NAMALWA (cell line): ENCODE measurements around the gene CTNS.

Experiments
- DNase-seq: peaks from one replicate; pipeline ENCODE4 v3.0.0-alpha.2; 2015; ENCODE audit warnings: low spot score

Gene CTNS

DNA sequence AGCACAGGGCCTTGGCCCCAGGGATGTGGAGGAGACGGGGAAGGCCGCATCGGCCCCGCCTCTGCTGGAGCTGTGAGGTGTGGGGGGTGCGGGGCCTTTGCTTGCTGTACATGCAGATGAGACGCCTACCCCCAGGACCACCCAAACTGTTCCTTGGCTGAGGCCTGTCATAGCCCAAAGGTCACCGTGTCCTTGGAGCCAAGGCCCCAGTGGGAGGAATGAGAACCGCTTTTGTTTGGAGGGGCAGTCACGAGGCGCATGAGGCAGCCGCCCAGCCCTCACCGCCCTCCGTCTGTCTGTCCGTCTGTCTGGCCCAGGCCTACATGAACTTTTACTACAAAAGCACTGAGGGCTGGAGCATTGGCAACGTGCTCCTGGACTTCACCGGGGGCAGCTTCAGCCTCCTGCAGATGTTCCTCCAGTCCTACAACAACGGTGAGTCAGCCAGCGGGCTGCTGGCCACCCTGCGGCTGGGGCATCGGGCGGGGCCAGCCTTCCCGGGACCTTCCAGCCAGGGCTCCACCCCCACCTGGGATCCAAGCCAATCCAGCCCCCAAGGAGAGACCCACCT, 23.1 kb downstream of the CTNS start:
- no peak for DNase-seq

DNA sequence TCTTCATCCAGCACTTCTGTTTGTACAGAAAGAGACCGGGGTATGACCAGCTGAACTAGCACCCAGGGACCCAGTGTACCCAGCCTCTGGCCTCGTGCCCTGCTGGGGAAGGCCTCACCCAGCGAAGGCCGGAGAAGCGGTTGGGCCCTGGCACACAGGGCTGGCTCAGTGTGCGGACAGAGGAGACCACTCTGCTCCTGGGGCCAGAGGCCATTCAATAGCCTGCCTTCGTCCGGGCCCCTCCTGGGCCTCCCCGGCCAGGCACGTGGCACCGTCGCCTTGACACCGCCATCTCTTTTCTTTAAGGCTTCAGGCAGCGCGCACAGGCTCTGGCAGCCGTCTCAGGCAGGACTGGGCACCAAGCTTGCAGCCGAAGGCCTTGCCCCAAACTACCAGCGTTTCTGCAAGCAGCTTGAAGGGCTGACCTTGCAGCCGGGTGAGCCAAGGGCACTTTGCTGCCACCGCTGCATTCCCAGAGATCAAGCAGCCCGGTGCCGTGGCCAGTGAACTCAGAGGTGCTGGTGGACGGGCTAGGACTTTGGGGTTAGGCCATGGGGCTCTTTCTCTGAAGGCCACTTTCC, 23.8 kb downstream of the CTNS start:
- no peak for DNase-seq

DNA sequence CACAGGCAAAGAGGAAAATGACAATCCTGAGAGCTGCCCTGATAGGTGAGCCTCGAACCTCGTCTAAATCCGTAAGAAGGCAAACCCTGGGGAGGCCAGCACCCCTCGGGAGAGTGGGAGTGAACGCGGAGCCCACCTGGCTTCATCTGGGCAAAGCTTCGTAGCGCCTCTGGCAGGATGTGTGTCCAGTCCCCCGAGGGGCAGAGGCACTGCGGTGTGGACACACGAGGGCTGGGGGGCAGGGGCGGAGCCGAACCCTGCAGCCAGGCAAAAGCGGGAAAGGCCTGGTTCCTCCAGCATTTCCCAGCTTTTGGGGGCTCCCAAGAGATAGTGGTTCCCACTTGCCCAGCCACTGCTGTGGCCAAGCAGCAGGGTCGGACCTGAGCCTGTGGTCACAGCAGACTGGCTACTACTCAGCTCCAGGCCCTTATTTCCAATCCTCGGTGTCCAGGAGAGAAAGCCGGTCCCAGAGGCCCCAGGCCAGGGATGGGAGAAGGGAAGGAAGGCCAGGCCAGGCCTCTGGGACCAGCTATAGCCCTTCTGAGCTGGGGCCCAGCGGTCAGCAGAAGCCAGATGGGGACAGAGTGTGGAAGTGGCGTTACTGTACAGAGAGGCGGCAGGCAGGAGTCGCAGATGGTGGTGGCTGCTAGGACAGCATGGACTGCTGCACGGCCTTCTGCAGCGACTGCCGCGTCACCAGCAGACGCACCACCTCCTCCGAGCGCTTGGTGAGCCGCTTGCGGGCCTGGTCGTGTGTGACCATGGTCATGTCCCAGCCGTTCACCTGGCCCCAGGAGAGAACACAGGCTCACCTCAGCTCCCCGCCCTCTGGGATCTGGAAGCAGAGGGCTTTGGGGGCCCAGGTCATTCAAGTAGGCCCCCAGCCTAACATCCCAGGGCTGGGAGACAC, 26.8 kb downstream of the CTNS start:
- no peak for DNase-seq

DNA sequence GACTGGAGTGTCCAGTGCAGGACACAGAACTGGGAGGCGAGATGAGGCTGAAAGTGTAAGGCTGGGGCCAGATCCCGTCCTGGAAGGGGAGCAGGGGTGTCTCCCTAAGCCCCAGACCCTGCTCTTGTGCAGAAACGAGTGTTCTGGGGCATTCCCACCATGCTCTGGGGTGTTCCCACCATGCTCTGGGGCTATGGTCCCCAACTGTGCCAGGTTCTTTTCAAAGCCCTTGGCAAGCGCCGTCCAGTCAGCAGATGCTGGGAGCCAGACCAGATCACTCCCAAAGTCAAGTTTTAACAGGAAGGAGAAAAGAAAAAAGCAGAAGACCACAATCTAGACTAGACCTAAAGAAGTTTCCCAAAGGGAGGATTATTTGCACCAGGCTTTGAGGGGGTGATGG, 29.3 kb downstream of the CTNS start:
- DNase-seq = no peak

DNA sequence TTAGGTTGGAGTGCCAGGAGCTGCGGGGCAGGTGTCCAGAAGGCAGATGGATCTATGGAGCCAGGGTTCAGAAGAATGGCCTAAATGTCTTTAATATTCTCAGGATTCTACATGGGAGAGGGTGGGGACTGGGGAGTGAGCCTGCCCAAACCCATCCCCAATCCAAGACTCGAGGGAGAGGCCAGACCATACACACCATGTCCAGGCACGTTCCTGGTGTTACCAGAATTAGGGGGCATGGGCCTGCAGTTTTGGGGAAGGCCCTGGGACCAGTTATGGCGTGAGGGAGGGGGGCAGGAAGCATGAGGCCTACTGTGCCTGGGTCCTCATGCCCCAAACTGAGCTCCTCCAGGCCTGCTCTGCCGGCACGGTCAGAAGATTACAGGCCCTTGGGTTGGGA, 30.0 kb downstream of the CTNS start:
- no peak for DNase-seq

DNA sequence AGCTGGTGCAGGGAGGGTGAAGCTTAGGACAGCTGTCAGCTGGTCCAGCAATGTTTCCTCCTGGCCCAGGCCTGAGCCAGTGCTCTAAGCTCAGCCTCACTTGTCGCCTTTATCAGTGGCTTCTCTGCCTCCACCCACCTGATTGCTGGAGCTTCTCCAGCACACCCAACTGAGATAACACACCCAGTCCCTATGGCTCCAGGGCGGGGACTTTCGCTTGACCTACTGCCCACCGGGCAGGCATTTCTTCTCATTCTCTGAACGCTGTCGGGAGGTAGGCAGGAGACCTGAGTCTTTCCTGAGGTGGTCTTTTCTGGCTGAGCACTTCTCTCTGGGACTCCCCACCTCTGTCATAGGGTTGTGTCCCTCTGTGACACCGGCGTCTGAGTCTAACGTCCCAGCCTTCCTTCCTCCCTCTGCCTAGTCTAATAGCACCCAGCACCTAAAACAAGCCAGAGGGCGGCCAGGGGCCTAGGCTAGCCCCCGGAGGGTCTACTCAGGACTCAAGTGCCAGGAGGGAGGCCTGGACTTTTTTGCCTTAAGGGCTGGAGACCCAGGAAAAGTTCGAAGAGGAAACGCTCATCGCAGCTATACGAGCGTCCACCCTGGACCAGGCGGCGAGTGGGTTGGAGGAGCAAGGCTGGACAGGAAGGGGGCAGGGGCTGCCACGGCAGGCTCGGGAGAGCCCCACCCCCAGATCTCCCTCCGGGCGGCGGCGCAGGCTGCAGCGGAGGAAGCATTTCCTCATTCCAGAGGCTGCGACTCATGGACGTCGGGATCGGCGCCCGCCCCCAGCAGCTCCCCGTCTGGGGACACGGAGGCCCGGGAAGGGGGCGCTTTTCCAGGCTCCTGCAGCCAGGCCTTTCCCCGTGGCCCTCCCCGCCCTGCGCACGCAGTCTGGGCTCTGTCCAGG, 31.1 kb downstream of the CTNS start:
- DNase-seq = no peak

DNA sequence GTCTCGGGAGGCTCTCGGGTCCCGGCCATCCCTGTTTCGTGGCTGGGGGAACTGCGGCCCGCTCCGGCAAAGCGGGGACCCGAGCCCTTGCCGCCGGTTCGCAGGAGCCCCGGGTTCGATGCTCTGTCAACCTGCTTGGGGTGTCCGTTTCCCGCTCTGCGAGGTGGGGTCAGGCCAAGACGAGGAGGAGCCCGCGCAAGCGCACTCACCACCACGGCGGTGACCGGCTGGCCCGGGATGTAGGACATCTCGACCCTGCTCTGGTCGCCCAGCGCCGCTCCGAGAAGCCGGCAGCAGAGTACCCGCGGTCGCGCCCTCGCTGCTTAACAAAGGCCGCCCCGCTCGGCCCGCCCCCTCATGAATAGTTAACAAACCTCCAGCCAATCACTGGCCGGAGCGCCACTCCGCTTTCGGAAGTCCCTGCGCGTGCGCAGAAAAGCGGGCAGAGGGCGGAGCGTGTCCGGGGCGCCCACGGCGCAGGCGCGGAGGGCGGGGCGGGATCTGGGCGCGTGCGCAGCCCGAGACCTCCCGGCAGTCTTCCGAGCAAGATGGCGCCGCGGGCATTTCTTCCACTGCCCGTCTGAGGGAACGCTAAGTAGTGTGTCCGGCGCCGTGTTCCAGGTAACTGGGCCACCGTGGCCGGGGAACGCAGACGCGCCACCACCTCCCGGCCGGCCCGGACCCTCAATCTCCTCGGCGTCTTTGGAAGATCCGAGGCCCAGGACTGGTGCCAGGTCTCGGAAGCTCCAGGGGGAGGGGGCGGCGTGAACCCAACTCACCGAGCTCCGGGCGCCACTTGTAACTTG, 31.9 kb downstream of the CTNS start, which contains the start of the genes EMC6 and TAX1BP3:
Gene EMC6 (plus strand): TSS at position 534 of the 806 bp plus-strand sequence. CDS start 335 bp downstream, outside the sequence.
Gene TAX1BP3 (minus strand): TSS at position 300 of the 806 bp plus-strand sequence. CDS start 52 bp downstream, at position 248.
- peak; percentile 93 for DNase-seq

DNA sequence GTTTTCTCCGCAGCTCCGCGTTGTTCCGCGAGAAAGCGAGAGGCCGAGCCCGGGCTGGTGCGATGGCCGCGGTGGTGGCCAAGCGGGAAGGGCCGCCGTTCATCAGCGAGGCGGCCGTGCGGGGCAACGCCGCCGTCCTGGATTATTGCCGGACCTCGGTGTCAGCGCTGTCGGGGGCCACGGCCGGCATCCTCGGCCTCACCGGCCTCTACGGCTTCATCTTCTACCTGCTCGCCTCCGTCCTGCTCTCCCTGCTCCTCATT, 32.5 kb downstream of the CTNS start:
- DNase-seq = no peak

DNA sequence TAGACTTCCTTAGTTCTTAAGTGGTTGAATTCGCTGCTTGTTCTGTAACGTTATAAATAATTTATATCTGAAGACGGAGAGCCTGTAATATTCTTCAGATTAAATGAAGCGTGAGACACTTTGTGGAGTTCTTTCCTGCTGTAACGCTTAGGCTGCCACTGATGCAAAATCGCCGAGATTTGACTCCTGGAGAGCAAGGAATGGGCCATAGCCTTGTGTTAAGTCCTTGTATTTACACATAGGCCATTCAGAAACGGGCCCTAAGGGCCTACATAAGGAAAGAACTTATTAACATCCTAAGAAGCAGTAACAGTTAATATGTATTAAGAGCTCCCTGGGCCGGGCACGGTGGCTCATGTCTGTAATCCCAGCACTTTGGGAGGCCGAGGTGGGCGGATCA, 33.0 kb downstream of the CTNS start:
- DNase-seq = no peak

DNA sequence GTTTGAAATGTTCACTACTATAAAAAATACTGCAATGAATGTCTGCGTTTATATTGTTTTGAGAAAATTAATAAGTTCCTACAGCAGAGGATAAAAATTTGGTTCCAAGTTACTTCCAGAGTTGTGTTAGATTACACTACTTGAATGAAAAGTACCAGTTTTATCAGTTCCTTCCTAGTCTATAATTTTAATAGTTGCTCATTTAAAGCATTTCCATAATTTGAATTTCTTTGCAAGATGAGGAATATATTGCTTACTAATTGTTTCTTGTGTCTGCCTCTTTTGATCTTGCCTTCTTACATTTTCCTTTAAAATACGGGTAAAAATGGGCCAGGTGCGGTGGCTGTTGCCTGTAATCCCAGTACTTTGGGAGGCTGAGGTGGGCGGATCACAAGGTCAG, 36.0 kb downstream of the CTNS start:
- no peak for DNase-seq

DNA sequence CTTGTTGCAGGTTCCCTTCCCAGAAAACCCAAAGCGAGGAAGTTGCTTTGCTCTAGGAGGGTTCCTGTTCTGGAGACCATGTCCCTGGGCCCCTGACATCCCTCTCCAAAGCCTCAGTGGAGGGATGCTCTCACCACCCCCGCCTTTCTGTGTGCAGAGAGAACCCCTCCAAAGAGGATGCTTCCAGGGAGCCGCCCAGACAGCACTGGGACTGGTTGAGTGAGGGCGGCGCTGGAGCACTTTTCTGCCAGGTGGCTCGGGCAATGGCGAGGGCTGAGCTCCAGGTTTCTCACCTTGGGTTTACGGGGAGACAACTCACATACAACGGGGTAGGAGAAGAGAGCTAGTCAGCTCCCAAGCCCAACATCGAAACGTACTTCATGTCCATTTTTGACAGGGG, 39.3 kb downstream of the CTNS start:
- DNase-seq = no peak

DNA sequence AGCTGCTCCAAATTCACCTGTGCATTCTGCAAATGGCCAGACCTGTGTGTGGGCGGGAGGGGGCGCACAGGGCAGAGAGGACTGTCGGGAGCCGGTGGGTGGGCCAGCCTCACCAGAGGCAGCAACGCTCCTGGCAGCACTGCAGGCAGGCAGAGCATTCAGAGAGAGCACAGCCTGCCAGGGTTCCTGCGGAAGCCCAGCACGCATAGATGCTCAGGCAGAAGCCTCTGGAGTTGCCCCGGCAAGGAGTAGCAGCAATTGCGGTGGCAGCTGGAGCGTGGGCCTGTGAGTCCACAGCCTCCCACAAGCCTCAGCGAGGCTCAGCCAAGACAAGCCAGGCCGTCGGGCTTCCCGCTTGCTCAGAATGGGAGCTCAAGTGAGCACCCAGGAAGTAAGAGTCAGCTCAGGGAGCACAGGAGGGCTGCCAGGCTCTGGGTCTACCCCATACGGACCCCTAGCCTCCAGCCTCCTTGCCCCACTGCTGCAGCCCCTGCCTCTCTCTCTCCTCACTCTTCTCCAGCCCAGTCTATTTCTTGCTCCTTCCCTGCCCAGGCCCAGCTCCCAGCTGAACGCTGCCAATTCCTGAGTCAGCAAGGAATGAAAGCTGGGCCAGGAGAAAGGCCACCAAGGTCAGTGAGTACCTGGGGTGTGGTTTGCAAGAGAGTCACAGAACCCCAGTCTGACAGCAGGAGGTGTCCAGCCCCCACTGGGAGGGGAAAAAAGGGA, 41.7 kb downstream of the CTNS start:
- DNase-seq = no peak

DNA sequence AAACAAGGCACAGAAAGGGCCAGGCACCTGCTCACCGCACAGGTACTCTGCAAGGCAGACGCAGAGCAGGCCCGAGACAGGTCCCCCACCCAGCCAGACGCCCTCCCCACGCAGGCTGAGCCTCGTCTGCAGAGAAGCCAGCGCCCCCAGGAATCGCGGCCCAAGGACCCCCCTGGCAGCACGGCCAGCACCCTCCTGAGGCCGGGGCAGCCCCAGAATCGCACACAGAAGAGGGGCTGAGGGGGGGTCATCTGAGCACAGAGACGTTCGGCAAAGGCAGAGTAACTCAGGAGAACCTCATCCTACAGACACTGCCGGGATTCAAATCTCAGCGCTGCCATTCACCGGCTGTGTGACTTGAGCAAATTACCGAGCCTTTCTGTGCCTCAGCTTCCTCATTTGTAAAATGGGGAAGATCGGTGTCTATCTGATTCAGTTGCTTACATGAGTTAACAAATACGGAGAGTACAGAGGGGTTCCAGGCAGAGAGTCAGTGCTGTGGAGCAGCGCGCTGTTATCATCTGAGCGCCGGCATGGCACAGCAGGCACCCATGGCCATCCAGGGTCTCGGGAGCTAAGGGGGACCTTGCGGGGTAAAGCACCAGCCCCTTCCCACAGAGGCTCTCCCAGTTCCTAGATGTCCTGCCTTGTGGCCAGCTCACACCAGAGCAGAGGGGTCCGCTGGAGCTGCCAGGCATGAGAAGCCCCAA, 42.4 kb downstream of the CTNS start:
- DNase-seq = no peak

DNA sequence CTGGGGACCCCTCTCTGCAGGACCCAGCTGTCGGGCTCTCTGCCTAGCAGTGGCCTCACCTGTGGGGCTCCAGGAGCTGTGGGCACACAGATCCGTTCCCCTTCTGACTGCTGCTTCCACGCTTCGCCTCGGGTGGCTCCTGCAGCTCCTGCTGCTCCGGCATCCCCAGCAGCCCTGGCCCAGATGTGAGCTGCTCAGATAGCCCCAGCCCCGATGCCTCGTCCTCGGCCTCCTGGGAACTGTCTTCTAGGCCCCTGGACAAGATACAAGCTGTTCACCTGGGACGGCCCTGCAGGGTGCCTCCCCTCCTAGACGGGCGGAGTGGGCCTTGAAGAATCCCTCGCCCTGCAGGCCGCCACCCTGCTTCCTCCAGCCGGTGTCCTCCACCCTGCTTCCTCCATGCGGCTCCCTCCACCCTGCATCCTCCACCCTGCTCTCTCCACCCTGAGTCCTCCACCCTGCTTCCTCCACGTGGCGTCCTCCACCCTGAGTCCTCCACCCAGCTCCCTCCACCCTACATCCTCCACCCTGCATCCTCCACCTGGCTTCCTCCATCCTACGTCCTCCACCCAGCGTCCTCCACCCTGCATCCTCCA, 43.1 kb downstream of the CTNS start:
- DNase-seq = no peak

DNA sequence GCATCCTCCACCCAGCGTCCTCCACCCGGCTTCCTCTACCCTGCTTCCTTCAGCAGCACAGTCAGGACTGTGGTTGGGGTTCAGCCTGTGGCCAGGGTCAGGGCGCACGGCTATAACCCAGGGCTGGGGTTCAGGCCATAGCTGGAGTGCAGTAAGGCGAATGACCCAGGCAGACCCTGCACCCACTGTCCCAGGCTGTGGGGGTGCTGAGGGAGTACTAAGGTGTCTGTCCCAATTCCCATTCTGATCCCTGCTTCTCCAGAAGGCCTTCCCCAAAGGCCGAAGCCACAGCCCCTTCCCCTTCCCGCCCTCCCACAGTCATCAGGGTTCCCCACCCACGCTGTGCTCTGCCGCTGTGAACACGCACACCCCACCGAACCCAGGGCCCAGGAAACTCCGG, 44.5 kb downstream of the CTNS start:
- DNase-seq = no peak

DNA sequence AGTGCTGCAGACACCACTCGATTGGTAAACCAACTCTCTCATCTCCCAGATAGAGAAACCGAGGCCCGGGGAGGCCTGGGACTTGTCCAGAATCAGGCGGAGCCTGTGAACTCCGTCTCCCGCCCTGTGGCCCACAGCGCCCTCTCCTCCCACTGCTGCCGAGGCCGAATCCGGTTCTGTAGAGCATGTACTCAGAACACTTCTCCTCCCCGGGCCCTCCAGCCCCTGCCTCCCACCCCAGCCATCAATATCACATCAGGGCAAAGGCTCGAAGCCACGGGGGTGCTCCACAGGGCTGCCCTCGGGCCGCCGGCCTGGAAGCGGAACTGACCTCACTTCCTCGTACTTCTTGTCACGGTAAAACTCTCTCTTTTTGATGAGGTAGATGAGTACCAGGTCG, 45.0 kb downstream of the CTNS start:
- no peak for DNase-seq

DNA sequence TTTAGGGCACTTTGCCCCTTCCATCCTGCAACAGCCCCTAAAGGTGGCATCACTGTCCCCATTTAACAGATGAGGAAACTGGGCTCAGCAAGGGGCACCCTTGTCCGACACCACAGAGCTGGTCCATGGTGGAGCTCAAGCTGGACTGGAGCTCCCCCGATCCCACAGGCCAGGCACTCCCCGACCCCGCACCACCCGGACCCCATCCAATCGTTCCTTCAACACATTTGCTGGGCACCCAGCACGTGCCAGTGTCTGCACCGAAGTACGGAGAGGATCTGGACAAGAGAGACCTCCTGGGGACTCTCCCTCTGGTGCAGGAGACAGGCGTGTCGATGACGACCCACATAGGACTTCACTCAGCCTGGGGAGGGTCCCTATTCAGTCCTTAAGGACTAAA, 45.5 kb downstream of the CTNS start:
- DNase-seq = no peak

DNA sequence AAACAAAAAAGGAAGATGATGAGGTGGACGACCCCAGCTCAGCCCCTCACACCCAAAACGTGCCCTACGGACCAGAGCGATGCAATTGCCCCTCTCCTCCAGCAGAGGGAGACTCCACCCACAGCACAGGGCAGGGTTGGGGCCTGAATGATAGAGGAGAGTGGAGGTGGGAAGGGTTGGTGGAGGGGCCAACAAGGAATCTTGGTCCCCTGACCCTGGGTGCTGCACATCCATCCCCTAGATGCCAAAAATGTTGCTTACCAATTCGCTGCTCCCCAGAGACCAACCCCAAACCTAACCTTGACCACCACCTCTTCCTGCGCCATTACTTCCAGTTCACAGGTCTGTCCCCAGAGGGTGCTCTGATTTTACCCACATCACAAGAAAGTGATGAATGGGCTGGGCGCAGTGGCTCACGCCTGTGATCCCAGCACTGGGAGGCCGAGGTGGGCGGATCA, 46.5 kb downstream of the CTNS start:
- peak; percentile 70 for DNase-seq

DNA sequence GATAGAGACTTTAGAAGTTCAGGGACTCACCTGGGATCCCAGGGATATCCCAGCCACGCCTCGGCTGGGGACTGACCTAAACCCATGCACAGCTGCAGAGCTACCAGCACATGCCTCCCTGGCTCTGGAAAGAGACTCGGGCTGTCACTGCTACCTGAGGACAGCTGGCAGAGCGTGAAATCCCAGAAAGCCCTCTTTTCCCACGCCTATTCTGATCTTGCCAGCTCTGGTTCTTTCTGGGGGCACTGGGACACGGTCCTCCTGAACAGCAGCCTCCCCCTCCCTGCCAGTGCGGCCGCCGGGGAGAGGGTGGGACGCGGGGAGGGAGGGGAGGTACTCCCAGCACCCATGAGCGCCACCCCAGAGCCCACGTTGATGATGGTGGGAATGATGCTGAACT, 48.6 kb downstream of the CTNS start:
- peak; percentile 34 for DNase-seq
